GM23338 (cell line): ENCODE results near the gene MIDN. TPM values are rescaled to one million over a fixed set of nuclear protein-coding genes. Genes with fewer than 3 reads are reported as not detected.

ENCODE experiments used
- ATAC-seq: fragments of 200-7000 bp; cut with Tn5 transposase; 3 replicates; pipeline ENCODE4 v1.9.1; 2020
- DNase-seq: peaks from one replicate; pipeline ENCODE4 v3.0.0-alpha.2; 2015; ENCODE audit warnings: low spot score
- H2AFZ ChIP-seq: fragments of 200-600 bp; sonication (generic); 2 replicates; pipeline ENCODE4 v1.8.0; 2016; ENCODE audit warnings: antibody characterized with exemption, mild to moderate bottlenecking, moderate library complexity
- H3F3A ChIP-seq: fragments of 200-600 bp; sonication (generic); replicated peaks from 2 replicates; pipeline ENCODE4 v1.8.0; 2017; ENCODE audit warnings: antibody characterized with exemption, mixed run types, low read depth
- H3K27ac ChIP-seq: fragments of 200-600 bp; sonication (generic); 2 replicates; pipeline ENCODE4 v1.6.1; 2016; ENCODE audit warnings: low read depth
- H3K27me3 ChIP-seq: fragments of 200-600 bp; sonication (generic); 2 replicates; pipeline ENCODE4 v1.8.0; 2016; ENCODE audit warnings: mild to moderate bottlenecking, mixed run types, moderate library complexity; ENCODE audit not compliant: insufficient read depth
- H3K36me3 ChIP-seq: fragments of 200-600 bp; sonication (generic); 2 replicates; pipeline ENCODE4 v1.8.0; 2016; ENCODE audit warnings: mild to moderate bottlenecking; ENCODE audit not compliant: insufficient read depth
- H3K4me1 ChIP-seq: fragments of 200-600 bp; sonication (generic); 2 replicates; pipeline ENCODE4 v1.8.0; 2016; ENCODE audit warnings: mild to moderate bottlenecking, moderate library complexity; ENCODE audit not compliant: insufficient read depth
- H3K4me2 ChIP-seq: fragments of 200-600 bp; sonication (generic); 2 replicates; pipeline ENCODE4 v1.7.1; 2017; ENCODE audit warnings: mixed run types
- H3K4me3 ChIP-seq: fragments of 200-600 bp; sonication (generic); 2 replicates; pipeline ENCODE4 v1.6.1; 2016; ENCODE audit warnings: mixed run types
- H3K79me2 ChIP-seq: fragments of 200-600 bp; sonication (generic); replicated peaks from 2 replicates; pipeline ENCODE4 v1.8.0; 2017; ENCODE audit warnings: mild to moderate bottlenecking; ENCODE audit not compliant: insufficient read depth
- H3K9me2 ChIP-seq: fragments of 200-600 bp; sonication (generic); 2 replicates; pipeline ENCODE4 v1.8.0; 2017; ENCODE audit not compliant: insufficient read depth
- H4K20me1 ChIP-seq: fragments of 200-600 bp; sonication (generic); replicated peaks from 2 replicates; pipeline ENCODE4 v1.8.0; 2017; ENCODE audit warnings: mild to moderate bottlenecking; ENCODE audit not compliant: insufficient read depth
- H3K27ac Mint-ChIP-seq: 2 replicates; pipeline ENCODE4 v1.8.0; 2020; ENCODE audit warnings: inconsistent platforms, mild to moderate bottlenecking, moderate library complexity, mixed read lengths
- H3K27me3 Mint-ChIP-seq: 3 replicates; pipeline ENCODE4 v1.8.0; 2022; ENCODE audit warnings: low read depth, mild to moderate bottlenecking, moderate library complexity, mixed read lengths, inconsistent platforms; ENCODE audit not compliant: insufficient read depth, poor library complexity
- H3K36me3 Mint-ChIP-seq: 3 replicates; pipeline ENCODE4 v1.8.0; 2021; ENCODE audit warnings: low read depth, mild to moderate bottlenecking, inconsistent platforms, moderate library complexity, mixed read lengths
- H3K4me1 Mint-ChIP-seq: 3 replicates; pipeline ENCODE4 v1.8.0; 2020; ENCODE audit warnings: mild to moderate bottlenecking, inconsistent platforms, mixed read lengths
- H3K4me3 Mint-ChIP-seq: 3 replicates; pipeline ENCODE4 v1.8.0; 2021; ENCODE audit warnings: moderate library complexity, mild to moderate bottlenecking, inconsistent platforms, mixed read lengths
- H3K9me3 Mint-ChIP-seq: 3 replicates; pipeline ENCODE4 v1.8.0; 2020; ENCODE audit warnings: moderate library complexity, mild to moderate bottlenecking, inconsistent platforms, mixed read lengths
- CREB1 ChIP-seq: fragments of 250-450 bp; sonication (Bioruptor Pico); IDR thresholded peaks from 2 replicates; pipeline ENCODE4 v1.5.0; 2020; ENCODE audit warnings: low read depth, mild to moderate bottlenecking, moderate library complexity
- CTCF ChIP-seq, 2 experiments: fragments of 200-600 bp in 1 of 2; sonication (generic) in 1 of 2; conservative IDR thresholded peaks; 2 replicates each; pipeline versions ENCODE4 v1.5.1 to v1.6.1; 2016 to 2017; ENCODE audit warnings: antibody characterized with exemption in 2 of 2, low read depth in 2 of 2, mild to moderate bottlenecking in 2 of 2, moderate library complexity in 1 of 2
- EZH2phosphoT487 ChIP-seq: fragments of 200-600 bp; sonication (generic); IDR thresholded peaks from one replicate; pipeline ENCODE4 v1.8.1; 2018; ENCODE audit warnings: antibody characterized with exemption; ENCODE audit not compliant: unreplicated experiment
- JUNB ChIP-seq: IDR thresholded peaks from one replicate; pipeline ENCODE4 v1.6.1; 2016; ENCODE audit warnings: antibody characterized with exemption; ENCODE audit not compliant: unreplicated experiment
- REST ChIP-seq: IDR thresholded peaks from one replicate; pipeline ENCODE4 v1.6.1; 2018; ENCODE audit warnings: antibody characterized with exemption; ENCODE audit not compliant: unreplicated experiment
- ZNF114 ChIP-seq: fragments of 250-450 bp; sonication (Bioruptor Pico); IDR thresholded peaks from 2 replicates; pipeline ENCODE4 v1.5.0; 2020; ENCODE audit warnings: mild to moderate bottlenecking, moderate library complexity
- ZNF331 ChIP-seq: fragments of 250-450 bp; sonication (Bioruptor Pico); IDR thresholded peaks from 2 replicates; pipeline ENCODE4 v1.5.0; 2020; ENCODE audit warnings: low read depth, mild to moderate bottlenecking, moderate library complexity
- polyA plus RNA-seq: library from polyadenylated mRNA; unstranded; fragments of >200 nt; fragmentation: Nextera tagmentation; extraction: Ambion mirVana; gene quantifications from 2 replicates; pipeline ENCODE4 v1.2.1, GENCODE V29; 2016
- total RNA-seq: library from RNA; depleted of rRNA; stranded (reverse); fragments of >200 nt; shearing (Covaris generic); gene quantifications from 2 replicates; pipeline ENCODE4 v1.2.3, GENCODE V29; 2014

Gene MIDN
- total and polyA plus RNA-seq, 2 experiments from 2014 or later = 28.6 to 113 TPM

GRCh38 chr19:1218751-1219567 lies 29.4 kb upstream of the MIDN start:
- Mint-ChIP-seq H3K27me3 (peaks cover 13% of the 10 kb centered on the region), H3K27ac (no peak overlapping the region), H3K9me3 (no peaks in the 10 kb centered on the region), H3K36me3 (peaks cover 2% of the 10 kb centered on the region; the same call in 1 of the 3 replicates), H3K4me3 (no peak overlapping the region), H3K4me1 (peaks cover 19% of the 10 kb centered on the region)
- peaks cover 21% of the 10 kb centered on the region; the same call in 1 of the 2 replicates for H4K20me1 ChIP-seq
- H3K4me3 ChIP-seq = no peak overlapping the region
- H3K27me3 ChIP-seq = no peaks in the 10 kb centered on the region
- H2AFZ ChIP-seq = no peak overlapping the region
- DNase-seq (no peak), ATAC-seq (no peak)
- no peaks in the 10 kb centered on the region for H3K36me3 ChIP-seq
- no peak overlapping the region for H3K4me2 ChIP-seq
- no peaks in the 10 kb centered on the region for H3K9me2 ChIP-seq
- H3K79me2 ChIP-seq = peaks cover 58% of the 10 kb centered on the region
- 0 out of 2 replicates have a peak overlapping the region, but pooled peaks have one; percentile 63 for H3K27ac ChIP-seq
- peaks cover 24% of the 10 kb centered on the region for H3F3A ChIP-seq
- H3K4me1 ChIP-seq = peaks cover 11% of the 10 kb centered on the region; the same call in 1 of the 2 replicates
- TF ChIP-seq CTCF (conservative IDR thresholded peaks at IDR 0.05; ENCODE audit: low read depth in 2 of 2) (no peak), ZNF331 (CRISPR knock-in tag) (no peak), CREB1 (no peak), REST (no peak), JUNB (no peak), EZH2phosphoT487 (no peak)

- Mint-ChIP-seq H3K4me1 (peaks cover 14% of the 10 kb centered on the region), H3K36me3 (peaks cover 2% of the 10 kb centered on the region; the same call in 1 of the 3 replicates), H3K27me3 (peaks cover 13% of the 10 kb centered on the region), H3K9me3 (no peaks in the 10 kb centered on the region), H3K27ac (no peak overlapping the region), H3K4me3 (no peak overlapping the region)
- Histone ChIP-seq H3K4me1 (peaks cover 11% of the 10 kb centered on the region; the same call in 1 of the 2 replicates), H3K27me3 (no peaks in the 10 kb centered on the region), H4K20me1 (peaks cover 21% of the 10 kb centered on the region; the same call in 1 of the 2 replicates), H3K4me3 (no peak overlapping the region), H3K36me3 (no peaks in the 10 kb centered on the region), H3K4me2 (no peak overlapping the region), H2AFZ (no peak overlapping the region), H3F3A (peaks cover 24% of the 10 kb centered on the region), H3K9me2 (no peaks in the 10 kb centered on the region), H3K79me2 (peaks cover 48% of the 10 kb centered on the region), H3K27ac (no peak overlapping the region)
- ATAC-seq = no peak
- TF ChIP-seq CTCF (conservative IDR thresholded peaks at IDR 0.05; ENCODE audit: low read depth in 2 of 2) = no peak
- no peak for TF ChIP-seq ZNF114
- TF ChIP-seq CREB1 = no peak
- DNase-seq = no peak
Observed at GRCh38 chr19:1219786-1220476, 28.5 kb upstream of the MIDN start.
